GM12878 (cell line): ENCODE data around the gene ATP2A2. TPM values are rescaled to one million over a fixed set of nuclear protein-coding genes. Genes with fewer than 3 reads are reported as not detected.

Source experiments
- ATF7 ChIP-seq: fragments of 450-650 bp; IDR thresholded peaks from 2 replicates; pipeline ENCODE4 v1.6.1; 2016; ENCODE audit warnings: low read depth, mild to moderate bottlenecking
- BHLHE40 ChIP-seq, 2 experiments: fragments of 450-650 bp in 1 of 2; IDR thresholded peaks; 2 replicates each; pipeline ENCODE4 v1.6.1; 2011 to 2017; ENCODE audit warnings: low read depth in 2 of 2, borderline replicate concordance in 1 of 2, improper control_type of control experiment in 1 of 2, low read length in 1 of 2, mild to moderate bottlenecking in 1 of 2
- BRCA1 ChIP-seq: IDR thresholded peaks from 2 replicates; pipeline ENCODE4 v1.6.1; 2011; ENCODE audit warnings: low read depth, low read length, improper control_type of control experiment
- CHD1 ChIP-seq: IDR thresholded peaks from 2 replicates; pipeline ENCODE4 v1.6.1; 2012; ENCODE audit warnings: low read depth, low read length, improper control_type of control experiment
- CHD4 ChIP-seq: fragments of 200-600 bp; sonication (generic); IDR thresholded peaks from 2 replicates; pipeline ENCODE4 v1.6.1; 2016; ENCODE audit warnings: mild to moderate bottlenecking
- DPF2 ChIP-seq: fragments of 450-650 bp; IDR thresholded peaks from 2 replicates; pipeline ENCODE4 v1.6.1; 2017; ENCODE audit warnings: mild to moderate bottlenecking
- EGR1 ChIP-seq, 2 experiments: IDR thresholded peaks; 1 replicate in 1 of 2; 2 replicates in 1 of 2; pipeline ENCODE4 v1.6.1; 2011 to 2012; ENCODE audit warnings: low read depth in 2 of 2, low read length in 2 of 2, borderline replicate concordance in 1 of 2, mild to moderate bottlenecking in 1 of 2, moderate library complexity in 1 of 2
- IKZF1 ChIP-seq: fragments of 450-650 bp; conservative IDR thresholded peaks from 2 replicates; pipeline ENCODE4 v1.6.1; 2017; ENCODE audit warnings: antibody characterized with exemption, mild to moderate bottlenecking
- POLR2AphosphoS2 ChIP-seq: IDR thresholded peaks from 2 replicates; pipeline ENCODE4 v1.6.1; 2011; ENCODE audit warnings: low read depth, mild to moderate bottlenecking, low read length, improper control_type of control experiment, moderate library complexity
- POLR2AphosphoS5 ChIP-seq: IDR thresholded peaks from 2 replicates; pipeline ENCODE4 v1.6.1; 2011; ENCODE audit warnings: mild to moderate bottlenecking, low read length, inconsistent platforms
- SUPT20H ChIP-seq: IDR thresholded peaks from 2 replicates; pipeline ENCODE4 v1.6.1; 2011; ENCODE audit warnings: low read depth, mild to moderate bottlenecking, low read length, moderate library complexity, borderline replicate concordance; ENCODE audit not compliant: control insufficient read depth
- TAF1 ChIP-seq: IDR thresholded peaks from 2 replicates; pipeline ENCODE4 v1.6.1; 2011; ENCODE audit warnings: mild to moderate bottlenecking, low read depth, low read length, borderline replicate concordance
- TCF12 ChIP-seq: IDR thresholded peaks from 2 replicates; pipeline ENCODE4 v1.6.1; 2011; ENCODE audit warnings: low read depth, mild to moderate bottlenecking, low read length
- ZBED1 ChIP-seq: IDR thresholded peaks from 2 replicates; pipeline ENCODE4 v1.6.1; 2016; ENCODE audit warnings: borderline replicate concordance
- ZNF207 ChIP-seq: fragments of 450-650 bp; IDR thresholded peaks from 2 replicates; pipeline ENCODE4 v1.6.1; 2014; ENCODE audit warnings: antibody characterized with exemption, mild to moderate bottlenecking, borderline replicate concordance
- ZNF384 ChIP-seq: IDR thresholded peaks from 2 replicates; pipeline ENCODE4 v1.6.1; 2012; ENCODE audit warnings: low read depth, mild to moderate bottlenecking, low read length, improper control_type of control experiment, borderline replicate concordance
- ZSCAN29 ChIP-seq: fragments of 450-650 bp; IDR thresholded peaks from 2 replicates; pipeline ENCODE4 v1.6.1; 2017; ENCODE audit warnings: mild to moderate bottlenecking, moderate library complexity
- polyA plus RNA-seq, 11 experiments: library from polyadenylated mRNA; depleted of rRNA in 4 of 11; unstranded in 6 of 11; stranded (reverse) in 5 of 11; fragments of >200 nt; fragmentation: Nextera tagmentation in 4 of 11; fragmentation: Illumina TruSeq in 1 of 11; extraction: Ambion mirVana in 4 of 11; extraction: Trizol in 1 of 11; gene quantifications; 1 replicate in 1 of 11; 2 replicates in 10 of 11; pipeline versions ENCODE4 v1.2.1 to v1.2.3, GENCODE V29; 2011 to 2016; ENCODE audit warnings: inconsistent platforms in 2 of 11, missing spikeins in 2 of 11, low read depth in 1 of 11
- total RNA-seq, 4 experiments: library from RNA; depleted of rRNA in 3 of 4; stranded (reverse); fragments of >200 nt in 3 of 4; fragmentation: Illumina TruSeq in 1 of 4; extraction: Trizol in 1 of 4; gene quantifications; 2 replicates each; pipeline versions ENCODE4 v1.2.1 to v1.2.3, GENCODE V29; 2013 to 2021
- TF ChIP-seq, protein P1 (sequence below): fragments of 450-650 bp; IDR thresholded peaks from 2 replicates; pipeline ENCODE4 v1.6.1; 2014; ENCODE audit warnings: mild to moderate bottlenecking
- TF ChIP-seq, protein P2 (sequence below): fragments of 450-650 bp; conservative IDR thresholded peaks from 2 replicates; pipeline ENCODE4 v1.6.1; 2017; ENCODE audit warnings: mild to moderate bottlenecking, moderate library complexity
- TF ChIP-seq, protein P3 (sequence below): fragments of 450-650 bp; IDR thresholded peaks from 2 replicates; pipeline ENCODE4 v1.6.1; 2017; ENCODE audit warnings: mild to moderate bottlenecking, low read depth, inconsistent platforms; ENCODE audit not compliant: poor library complexity, severe bottlenecking
- TF ChIP-seq, protein P4 (sequence below): fragments of 450-650 bp; IDR thresholded peaks from 2 replicates; pipeline ENCODE4 v1.6.1; 2017; ENCODE audit warnings: mild to moderate bottlenecking, moderate library complexity

Gene ATP2A2
- total and polyA plus RNA-seq, 10 of the 15 experiments (the other 5 are each of a cell fraction or from before 2014, with no cell fraction given), result 3.7 to 133 (median 34.4) TPM

DNA sequence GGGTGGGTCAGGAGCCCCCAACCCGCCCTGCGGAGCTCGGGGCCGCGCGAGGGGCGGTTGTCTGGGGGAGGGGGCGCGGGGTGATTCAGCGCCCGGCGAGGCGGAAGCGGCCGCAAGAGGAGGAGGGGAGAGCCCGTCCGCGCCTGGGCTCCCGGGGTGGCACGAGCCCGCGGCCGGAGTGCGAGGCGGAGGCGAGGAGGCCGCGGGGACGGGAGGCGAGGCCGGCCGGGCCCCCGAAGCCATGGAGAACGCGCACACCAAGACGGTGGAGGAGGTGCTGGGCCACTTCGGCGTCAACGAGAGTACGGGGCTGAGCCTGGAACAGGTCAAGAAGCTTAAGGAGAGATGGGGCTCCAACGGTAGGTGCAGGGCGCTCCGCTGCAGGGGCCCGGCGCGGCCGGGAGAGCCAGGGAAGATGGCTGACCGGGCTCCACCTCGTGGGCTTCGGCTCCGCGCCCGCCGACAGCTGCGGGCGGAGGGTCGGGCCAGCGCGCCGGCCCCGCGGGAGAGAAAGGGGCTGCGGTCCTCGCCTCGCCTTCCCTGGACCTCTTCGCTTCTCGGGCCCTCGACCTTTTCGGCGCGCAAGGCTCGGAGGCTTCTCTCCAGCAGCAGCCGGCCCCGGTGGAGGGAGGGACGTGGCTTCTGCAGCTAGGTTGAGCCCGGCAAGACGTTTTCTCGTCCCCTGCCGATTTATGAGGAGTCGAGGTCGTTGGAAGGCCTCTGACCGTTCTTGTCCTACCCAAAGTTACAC lies 677 bp downstream of the ATP2A2 start (continued):
- TF ChIP-seq, protein P1, sequence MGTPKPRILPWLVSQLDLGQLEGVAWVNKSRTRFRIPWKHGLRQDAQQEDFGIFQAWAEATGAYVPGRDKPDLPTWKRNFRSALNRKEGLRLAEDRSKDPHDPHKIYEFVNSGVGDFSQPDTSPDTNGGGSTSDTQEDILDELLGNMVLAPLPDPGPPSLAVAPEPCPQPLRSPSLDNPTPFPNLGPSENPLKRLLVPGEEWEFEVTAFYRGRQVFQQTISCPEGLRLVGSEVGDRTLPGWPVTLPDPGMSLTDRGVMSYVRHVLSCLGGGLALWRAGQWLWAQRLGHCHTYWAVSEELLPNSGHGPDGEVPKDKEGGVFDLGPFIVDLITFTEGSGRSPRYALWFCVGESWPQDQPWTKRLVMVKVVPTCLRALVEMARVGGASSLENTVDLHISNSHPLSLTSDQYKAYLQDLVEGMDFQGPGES, result no peak
- 0 out of 2 replicates have a peak, but pooled peaks have one; percentile 50 for TF ChIP-seq POLR2AphosphoS2
- peak; percentile 24 to 83; a peak in 3 of 4 replicates for TF ChIP-seq BHLHE40 (IDR thresholded peaks at IDR 0.05; ENCODE audit: borderline replicate concordance in 1 of 2, low read depth in 2 of 2, low read length in 1 of 2)
- no peak for TF ChIP-seq ATF7
- TF ChIP-seq DPF2, result peak; percentile 72
- 0 out of 3 replicates have a peak, but pooled peaks of 1 of the 2 experiments have one; percentile 4 for TF ChIP-seq EGR1 (IDR thresholded peaks at IDR 0.05; ENCODE audit: borderline replicate concordance in 1 of 2, low read depth in 2 of 2, low read length in 2 of 2)
- TF ChIP-seq ZNF384, result no peak
- peak; percentile 45 for TF ChIP-seq IKZF1
- TF ChIP-seq TAF1, result peak; percentile 27; the same call in 1 of the 2 replicates
- TF ChIP-seq, protein P2, sequence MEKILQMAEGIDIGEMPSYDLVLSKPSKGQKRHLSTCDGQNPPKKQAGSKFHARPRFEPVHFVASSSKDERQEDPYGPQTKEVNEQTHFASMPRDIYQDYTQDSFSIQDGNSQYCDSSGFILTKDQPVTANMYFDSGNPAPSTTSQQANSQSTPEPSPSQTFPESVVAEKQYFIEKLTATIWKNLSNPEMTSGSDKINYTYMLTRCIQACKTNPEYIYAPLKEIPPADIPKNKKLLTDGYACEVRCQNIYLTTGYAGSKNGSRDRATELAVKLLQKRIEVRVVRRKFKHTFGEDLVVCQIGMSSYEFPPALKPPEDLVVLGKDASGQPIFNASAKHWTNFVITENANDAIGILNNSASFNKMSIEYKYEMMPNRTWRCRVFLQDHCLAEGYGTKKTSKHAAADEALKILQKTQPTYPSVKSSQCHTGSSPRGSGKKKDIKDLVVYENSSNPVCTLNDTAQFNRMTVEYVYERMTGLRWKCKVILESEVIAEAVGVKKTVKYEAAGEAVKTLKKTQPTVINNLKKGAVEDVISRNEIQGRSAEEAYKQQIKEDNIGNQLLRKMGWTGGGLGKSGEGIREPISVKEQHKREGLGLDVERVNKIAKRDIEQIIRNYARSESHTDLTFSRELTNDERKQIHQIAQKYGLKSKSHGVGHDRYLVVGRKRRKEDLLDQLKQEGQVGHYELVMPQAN, result peak; percentile 50
- no peak for TF ChIP-seq SUPT20H
- TF ChIP-seq, protein P3, sequence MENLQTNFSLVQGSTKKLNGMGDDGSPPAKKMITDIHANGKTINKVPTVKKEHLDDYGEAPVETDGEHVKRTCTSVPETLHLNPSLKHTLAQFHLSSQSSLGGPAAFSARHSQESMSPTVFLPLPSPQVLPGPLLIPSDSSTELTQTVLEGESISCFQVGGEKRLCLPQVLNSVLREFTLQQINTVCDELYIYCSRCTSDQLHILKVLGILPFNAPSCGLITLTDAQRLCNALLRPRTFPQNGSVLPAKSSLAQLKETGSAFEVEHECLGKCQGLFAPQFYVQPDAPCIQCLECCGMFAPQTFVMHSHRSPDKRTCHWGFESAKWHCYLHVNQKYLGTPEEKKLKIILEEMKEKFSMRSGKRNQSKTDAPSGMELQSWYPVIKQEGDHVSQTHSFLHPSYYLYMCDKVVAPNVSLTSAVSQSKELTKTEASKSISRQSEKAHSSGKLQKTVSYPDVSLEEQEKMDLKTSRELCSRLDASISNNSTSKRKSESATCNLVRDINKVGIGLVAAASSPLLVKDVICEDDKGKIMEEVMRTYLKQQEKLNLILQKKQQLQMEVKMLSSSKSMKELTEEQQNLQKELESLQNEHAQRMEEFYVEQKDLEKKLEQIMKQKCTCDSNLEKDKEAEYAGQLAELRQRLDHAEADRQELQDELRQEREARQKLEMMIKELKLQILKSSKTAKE, result no peak
- TF ChIP-seq ZNF207, result no peak
- TF ChIP-seq, protein P4, sequence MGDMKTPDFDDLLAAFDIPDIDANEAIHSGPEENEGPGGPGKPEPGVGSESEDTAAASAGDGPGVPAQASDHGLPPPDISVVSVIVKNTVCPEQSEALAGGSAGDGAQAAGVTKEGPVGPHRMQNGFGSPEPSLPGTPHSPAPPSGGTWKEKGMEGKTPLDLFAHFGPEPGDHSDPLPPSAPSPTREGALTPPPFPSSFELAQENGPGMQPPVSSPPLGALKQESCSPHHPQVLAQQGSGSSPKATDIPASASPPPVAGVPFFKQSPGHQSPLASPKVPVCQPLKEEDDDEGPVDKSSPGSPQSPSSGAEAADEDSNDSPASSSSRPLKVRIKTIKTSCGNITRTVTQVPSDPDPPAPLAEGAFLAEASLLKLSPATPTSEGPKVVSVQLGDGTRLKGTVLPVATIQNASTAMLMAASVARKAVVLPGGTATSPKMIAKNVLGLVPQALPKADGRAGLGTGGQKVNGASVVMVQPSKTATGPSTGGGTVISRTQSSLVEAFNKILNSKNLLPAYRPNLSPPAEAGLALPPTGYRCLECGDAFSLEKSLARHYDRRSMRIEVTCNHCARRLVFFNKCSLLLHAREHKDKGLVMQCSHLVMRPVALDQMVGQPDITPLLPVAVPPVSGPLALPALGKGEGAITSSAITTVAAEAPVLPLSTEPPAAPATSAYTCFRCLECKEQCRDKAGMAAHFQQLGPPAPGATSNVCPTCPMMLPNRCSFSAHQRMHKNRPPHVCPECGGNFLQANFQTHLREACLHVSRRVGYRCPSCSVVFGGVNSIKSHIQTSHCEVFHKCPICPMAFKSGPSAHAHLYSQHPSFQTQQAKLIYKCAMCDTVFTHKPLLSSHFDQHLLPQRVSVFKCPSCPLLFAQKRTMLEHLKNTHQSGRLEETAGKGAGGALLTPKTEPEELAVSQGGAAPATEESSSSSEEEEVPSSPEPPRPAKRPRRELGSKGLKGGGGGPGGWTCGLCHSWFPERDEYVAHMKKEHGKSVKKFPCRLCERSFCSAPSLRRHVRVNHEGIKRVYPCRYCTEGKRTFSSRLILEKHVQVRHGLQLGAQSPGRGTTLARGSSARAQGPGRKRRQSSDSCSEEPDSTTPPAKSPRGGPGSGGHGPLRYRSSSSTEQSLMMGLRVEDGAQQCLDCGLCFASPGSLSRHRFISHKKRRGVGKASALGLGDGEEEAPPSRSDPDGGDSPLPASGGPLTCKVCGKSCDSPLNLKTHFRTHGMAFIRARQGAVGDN, result peak; percentile 30; the same call in 1 of the 2 replicates
- TF ChIP-seq ZSCAN29, result no peak
- TF ChIP-seq CHD4, result no peak
- TF ChIP-seq CHD1, result peak; percentile 66; the same call in 1 of the 2 replicates
- TF ChIP-seq TCF12, result 0 out of 2 replicates have a peak, but pooled peaks have one; percentile 4
- TF ChIP-seq POLR2AphosphoS5, result peak; percentile 79; the same call in 1 of the 2 replicates
- TF ChIP-seq BRCA1, result no peak
- TF ChIP-seq ZBED1, result no peak
